Measurements from ENCODE around the gene FOXRED1.
"Not testable (repeated sequence)": the region's sequence is repeated elsewhere in the genome, so short reads cannot be mapped to it uniquely, and the experiment has no call there.

The FOXRED1 gene

DNA sequence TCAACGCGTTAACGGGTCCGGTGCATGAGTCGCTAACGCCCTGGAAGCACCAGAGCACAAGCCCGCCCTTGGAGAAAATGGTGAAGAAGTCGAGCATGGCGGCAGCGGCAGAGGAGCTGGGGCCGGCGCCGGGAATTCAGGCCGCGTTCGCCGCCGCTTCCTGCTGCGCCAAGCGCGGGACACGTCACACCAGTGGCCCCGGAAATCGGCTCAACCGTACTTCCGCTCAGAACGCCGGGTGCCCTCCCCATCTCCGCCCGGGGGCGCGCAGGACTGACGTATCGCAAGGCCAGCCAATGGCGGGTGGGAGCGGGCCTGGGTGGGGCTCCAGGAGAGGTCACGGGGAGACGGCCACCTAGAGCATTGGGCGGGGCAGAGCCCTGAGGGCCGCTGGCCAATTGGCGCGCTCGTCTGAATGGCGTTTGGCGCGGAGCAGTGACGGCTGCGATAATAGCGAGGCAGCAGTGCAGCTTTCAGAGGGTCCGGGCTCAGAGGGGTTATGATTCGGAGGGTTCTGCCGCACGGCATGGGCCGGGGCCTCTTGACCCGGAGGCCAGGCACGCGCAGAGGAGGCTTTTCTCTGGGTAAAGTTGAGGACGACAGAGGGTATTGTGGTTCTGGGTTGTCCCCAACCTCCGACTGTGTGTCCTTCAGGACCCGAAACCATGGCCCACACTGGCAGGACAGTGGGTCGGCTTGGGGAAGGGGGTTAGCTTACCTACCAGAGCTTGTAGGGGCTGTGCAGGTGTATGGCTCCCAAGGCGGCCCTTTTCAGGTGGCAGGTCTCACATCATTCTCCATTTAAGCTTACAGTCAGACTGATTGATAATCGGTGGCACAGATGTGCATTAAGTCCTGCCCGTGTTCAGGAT is at the start of gene FOXRED1, which contains the start of gene SRPRA:
TSS of gene FOXRED1 (plus strand) at position 447 of the 872 bp plus-strand sequence. CDS start at position 500, 53 bp downstream.
TSS of gene SRPRA (minus strand) at position 188 of the 872 bp plus-strand sequence. CDS start at position 97, 91 bp downstream.
- peak; percentile 98 to 100 (median 99) for DNase-seq (ENCODE audit: low read depth in 2 of 3, low spot score in 1 of 3)

DNA sequence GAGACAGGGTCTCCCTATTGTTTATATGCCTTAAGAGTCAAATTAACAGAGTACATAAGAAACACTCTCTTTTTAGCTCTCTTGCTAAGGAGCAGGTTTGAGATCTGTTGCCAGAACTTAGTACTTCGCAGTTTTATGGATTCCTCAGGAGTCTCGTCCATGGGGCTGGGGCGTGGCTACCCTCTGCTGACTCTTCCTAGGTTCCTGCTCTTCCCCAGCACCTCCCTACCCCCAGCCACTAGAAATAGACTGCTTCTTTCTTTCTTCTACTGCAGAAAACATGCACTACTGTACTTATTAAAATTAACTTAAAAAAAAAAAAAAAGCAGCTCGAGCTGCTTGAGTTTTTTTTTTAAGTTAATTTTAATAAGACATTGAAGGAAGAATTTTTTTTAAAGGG is 49.4 kb upstream of the FOXRED1 start:
- DNase-seq (ENCODE audit: low read depth in 2 of 3, low spot score in 1 of 3): no peak

DNA sequence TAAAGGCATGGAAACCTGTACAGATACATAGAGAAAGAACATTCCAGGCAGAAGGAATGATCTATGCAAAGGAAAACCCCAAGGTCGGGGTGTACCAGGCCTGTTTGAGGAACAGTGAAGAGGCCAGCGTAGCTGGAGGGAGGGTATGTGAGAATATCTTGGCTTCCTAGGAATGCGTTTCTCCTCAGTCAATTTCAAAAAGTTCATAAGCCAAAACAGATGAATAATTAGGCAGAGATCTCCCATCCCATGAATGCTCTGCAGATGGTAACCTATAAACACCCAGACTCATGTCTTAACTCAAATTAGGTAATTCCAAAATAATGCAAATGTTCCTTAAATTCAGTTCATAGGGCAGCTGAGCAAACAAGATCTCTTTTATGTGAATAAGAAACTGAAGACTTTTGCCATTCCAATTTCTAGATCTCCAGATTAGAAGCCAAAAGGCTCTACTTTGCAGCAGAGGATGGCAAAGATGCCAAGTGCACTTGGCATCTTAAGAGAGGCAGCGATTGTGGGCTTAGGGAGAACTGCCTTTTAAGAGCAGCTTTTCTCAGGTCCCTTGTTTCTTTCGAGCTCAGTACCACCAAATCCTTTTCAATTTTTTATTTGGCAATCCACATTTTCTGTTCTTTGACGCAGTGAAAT is 44.2 kb upstream of the FOXRED1 start:
- DNase-seq (ENCODE audit: low read depth in 2 of 3, low spot score in 1 of 3): no peak

DNA sequence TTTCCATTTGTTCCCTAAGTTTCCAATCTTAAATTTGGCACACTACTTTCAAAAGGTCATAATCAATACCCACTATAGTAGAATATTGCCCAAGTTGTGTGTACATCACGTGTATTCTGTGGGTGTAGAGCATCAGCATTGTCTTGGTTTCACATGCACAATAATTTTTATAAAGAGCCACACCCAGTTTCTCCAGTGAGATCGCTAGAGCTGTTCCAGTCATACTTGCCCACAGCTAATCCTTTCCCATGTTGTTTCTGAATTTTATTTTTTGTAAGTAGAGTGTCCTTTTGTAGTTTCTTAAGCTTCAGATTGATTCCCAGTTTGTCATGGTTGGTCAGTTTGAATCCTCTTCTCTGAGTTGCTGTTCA is 43.7 kb upstream of the FOXRED1 start:
- no peak for DNase-seq (ENCODE audit: low read depth in 2 of 3, low spot score in 1 of 3)

DNA sequence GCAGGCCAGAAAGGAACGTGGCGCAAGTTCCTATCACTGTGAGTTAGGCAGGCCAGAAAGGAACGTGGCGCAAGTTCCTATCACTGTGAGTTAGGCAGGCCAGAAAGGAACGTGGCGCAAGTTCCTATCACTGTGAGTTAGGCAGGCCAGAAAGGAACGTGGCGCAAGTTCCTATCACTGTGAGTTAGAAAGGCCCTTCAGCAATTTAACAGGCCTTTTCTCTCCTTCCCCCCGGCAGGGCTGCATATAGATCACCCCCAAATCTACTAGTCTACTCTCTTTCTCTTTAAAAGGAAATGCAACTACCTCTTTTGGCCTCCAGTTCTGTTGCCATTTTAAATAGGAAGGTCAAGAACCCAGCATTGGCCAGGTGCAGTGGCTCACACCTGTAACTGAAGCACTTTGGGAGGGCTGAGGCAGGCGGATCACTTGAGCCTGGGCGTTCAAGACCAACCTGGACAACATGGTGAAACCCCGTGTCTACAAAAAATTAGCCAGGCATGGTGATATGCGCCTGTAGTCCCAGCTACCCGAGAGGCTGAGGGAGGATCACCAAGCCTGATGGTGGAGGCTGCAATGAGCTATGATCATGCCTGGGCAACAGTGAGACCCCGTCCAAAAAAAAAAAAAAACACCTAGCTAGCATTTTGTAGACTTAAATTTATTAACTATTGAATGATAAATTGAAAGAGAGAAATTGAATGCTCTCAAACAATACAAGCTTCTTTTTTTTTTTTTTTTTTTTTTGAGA is 42.4 kb upstream of the FOXRED1 start:
- DNase-seq (ENCODE audit: low read depth in 2 of 3, low spot score in 1 of 3): no peak

DNA sequence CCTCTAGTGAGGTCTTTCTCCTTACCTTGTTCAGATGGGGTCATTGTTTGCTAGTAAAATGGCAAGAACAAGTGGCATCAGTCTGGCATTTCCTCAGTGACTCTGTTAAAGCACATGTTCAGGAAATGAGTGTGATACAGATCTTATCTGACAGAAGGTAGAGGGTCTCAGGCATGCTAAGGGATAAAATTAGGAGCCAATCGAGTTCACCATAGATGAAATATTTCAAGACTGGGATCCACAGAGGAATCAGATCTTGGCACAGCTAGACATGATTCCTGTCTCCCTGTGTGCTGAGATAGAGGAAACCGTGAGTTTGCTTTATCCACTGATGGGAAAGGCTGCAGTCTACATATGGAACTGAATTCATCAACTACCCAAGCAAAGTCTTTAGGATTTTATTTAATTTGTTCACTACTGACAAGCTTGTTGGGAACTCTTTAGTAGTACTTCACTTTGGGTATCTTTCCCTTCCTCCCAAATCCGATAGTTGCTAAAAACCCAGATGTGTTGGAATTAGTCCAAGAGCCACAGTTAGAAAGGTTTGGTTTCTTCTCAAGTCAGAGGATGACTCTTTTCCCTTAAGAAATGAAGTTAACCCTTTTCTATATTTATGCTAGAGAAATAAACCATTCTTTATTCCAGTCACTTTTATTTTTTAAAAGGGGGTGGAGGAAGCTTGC is 39.0 kb upstream of the FOXRED1 start:
- no peak for DNase-seq (ENCODE audit: low read depth in 2 of 3, low spot score in 1 of 3)

DNA sequence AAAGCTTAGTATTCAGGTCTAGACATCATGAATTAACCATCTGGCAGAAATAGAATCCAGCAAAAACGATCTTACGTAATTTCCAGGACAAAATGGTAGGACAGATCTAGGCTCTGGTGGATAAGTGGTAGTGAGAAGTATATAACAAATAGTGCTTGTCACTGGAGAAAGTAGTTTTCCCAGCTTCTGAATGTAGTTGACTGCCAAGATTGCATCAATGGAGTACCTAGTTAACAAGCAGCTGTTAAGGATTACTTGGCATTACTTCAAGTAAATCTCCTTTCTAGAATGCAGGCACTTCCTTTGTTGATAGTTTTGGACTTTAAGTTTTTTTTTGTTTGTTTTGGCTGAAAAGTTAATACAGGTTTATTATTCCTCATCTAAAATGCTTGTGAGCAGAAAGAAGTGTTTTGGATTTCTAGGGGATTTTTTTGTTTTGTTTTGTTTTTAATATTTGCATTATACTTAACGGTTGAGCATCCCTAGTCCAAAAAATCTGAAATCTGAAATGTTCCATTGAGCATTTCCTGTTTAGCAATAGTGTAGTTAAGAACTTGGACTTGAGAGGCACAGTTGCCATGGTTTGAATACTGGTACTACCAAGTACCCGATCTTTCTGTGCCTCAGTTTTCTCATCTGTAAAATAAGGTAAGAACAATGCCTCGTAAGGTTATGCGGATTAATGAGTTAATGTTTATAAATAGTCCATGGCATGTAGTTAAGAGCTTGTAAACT is 37.1 kb upstream of the FOXRED1 start:
- DNase-seq (ENCODE audit: low read depth in 2 of 3, low spot score in 1 of 3): no peak

DNA sequence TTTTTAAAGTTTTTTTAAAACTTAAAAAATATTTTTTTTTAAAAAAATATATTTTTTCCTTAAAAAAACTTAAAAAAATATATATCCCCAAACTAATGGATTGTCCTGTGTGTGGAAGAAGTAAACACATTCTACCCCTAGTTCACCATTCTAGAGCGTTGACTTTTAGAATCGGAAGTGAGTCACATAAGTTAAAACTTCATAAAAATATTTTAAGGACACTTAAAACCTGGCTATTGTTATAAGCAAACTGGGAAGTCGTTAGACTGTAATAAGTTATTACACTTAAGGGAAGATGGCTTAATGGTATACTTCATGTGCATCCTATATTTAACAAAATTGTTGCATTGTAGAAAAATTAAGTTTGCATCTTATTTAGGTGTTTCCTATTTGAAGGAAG is 36.3 kb upstream of the FOXRED1 start:
- no peak for DNase-seq (ENCODE audit: low read depth in 2 of 3, low spot score in 1 of 3)

DNA sequence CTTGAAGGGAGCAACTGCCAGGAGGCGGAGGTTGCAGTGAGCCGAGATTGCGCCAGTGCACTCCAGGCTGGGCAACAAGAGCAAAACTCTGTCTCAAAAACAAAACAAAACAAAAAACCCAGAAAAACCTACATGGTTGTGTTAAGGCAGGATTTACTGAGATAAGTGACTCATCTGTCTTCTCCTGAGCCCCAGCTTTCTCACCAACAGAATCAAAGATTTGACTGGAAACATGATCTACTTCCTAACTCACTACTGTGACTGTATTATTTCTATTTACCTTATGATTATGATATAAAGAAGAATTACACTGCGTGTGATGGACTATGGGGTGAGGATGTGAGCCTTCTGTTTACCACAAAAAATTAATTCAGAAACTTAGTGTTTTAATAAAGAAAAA is 35.6 kb upstream of the FOXRED1 start:
- DNase-seq (ENCODE audit: low read depth in 2 of 3, low spot score in 1 of 3): no peak

DNA sequence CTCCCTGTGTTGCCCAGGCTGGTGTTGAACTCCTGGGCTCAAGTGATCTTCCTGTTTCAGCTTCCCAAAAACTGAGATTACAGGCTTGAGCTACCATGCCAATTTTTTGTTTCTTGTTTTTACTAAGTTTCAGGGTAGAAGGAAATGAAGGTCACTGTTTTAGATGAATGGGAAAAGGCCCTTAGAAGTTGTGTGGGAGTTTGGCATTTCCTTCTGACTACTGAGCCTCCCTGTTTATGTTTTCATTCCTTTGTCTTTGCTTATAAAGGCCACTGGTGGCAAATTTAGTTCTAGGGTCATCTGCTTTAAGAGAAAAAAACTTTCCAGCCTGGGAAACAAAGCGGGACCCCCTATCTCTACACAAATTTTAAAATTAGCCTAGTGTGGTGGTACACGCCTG is 22.3 kb upstream of the FOXRED1 start:
- no peak for DNase-seq (ENCODE audit: low read depth in 2 of 3, low spot score in 1 of 3)

DNA sequence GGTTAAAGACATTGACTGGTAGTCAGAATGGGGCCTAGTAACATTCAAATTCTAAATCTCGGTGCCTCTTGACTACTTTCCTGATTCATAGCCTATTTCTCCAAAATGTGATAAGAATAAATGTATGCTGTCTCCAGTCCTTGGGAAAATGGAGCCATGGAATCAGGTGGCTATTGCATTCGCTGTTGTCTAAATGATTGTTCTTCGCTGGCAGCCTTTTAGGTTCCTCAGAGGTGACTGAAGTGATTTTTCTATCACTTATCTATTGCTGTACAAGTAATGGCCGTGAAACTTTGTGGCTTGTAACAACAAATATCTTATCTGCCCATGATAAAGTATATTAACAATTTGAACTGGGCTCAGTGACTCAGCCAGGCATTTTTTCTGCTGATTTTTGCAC is 15.7 kb upstream of the FOXRED1 start:
- no peak for DNase-seq (ENCODE audit: low read depth in 2 of 3, low spot score in 1 of 3)

DNA sequence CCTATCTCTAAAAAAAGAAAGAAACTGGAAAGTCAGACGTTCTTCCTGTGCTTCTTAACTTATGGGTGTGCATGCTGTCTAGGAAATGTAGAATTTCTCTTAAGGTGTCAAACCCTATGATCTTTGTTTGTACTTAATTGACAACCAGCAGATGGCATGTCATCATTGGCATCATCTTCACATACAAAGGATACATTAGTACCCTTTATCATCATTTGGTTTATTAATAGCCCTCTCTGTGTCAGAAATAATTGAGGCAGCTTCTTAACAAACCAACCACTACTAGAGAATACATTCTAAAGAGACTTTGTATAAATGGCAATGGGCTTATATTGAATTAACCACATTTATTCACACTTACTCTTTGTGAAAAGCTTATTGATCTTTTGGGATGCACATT is 14.1 kb upstream of the FOXRED1 start:
- no peak for DNase-seq (ENCODE audit: low read depth in 2 of 3, low spot score in 1 of 3)

DNA sequence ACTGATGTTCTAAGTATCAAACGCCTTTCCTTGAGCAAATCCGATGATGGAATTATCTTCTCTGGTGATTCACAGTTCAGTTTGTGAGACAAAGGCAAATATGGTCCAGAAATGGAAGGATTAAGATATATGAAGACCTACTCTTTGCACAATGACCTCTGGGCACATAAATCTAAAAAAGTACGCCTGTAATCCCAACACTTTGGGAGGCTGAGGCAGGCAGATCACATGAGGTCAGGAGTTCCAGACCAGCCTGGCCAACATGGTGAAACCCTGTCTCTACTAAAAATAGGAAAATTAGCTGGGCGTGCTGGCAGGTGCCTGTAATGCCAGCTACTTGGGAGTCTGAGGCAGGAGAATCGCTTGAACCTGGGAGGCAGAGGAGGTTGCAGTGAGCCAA is 13.4 kb upstream of the FOXRED1 start:
- not testable (repeated sequence) for DNase-seq (ENCODE audit: low read depth in 2 of 3, low spot score in 1 of 3)

DNA sequence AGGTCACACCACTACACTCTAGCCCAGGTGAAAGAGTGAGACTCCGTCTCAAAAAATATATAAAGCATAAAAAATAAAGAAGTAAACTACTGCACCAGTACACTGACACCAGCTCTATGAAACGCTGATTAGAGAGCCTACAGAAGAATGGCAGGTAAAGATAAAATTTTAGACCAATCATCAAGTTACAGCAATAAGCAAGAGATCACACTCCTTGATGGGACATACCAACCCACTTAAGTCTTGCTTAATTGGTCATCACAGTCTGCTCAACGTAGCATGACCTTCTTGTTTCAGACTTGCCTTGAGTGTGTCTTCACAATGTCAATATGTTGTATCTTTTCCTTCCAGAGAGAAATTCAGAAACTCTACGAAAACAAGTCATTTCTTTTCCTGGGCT is 12.7 kb upstream of the FOXRED1 start:
- no peak for DNase-seq (ENCODE audit: low read depth in 2 of 3, low spot score in 1 of 3)

DNA sequence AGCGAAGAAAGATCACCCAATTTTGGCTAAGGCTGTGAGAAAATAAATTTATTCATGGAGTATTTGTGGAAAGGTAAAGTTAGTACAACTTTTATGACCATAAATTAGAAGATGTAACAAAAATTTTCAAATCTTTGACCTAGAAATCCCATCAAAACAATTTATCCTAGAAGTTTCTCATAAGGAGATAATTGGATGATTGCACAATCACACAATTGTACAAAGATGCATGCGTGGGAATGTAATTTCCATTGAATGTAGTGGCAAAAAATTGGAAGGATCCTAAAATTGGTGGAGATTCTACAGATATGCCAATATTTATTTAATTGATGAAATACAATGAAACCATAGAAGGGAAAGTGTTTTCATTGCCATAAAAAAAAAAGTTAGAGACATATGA is 11.8 kb upstream of the FOXRED1 start:
- DNase-seq (ENCODE audit: low read depth in 2 of 3, low spot score in 1 of 3): no peak

DNA sequence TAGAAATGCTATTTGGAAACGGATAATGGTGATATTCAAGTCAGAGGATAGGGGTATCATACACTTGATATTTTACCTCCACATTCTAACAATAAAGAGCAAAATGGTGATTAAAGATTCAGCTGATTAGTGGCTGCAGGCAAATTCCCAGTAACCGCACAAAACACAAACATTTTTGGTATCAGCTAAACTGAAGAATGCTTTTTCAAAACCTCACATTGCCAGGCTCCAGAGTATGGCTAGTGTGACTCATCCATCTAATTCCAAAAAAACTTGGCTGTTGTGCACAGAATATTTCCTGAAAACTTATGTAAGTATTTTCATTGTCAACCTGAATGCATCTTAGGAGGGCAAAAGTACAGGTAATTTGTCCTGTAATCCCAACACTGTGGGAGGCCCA is 11.2 kb upstream of the FOXRED1 start:
- no peak for DNase-seq (ENCODE audit: low read depth in 2 of 3, low spot score in 1 of 3)

DNA sequence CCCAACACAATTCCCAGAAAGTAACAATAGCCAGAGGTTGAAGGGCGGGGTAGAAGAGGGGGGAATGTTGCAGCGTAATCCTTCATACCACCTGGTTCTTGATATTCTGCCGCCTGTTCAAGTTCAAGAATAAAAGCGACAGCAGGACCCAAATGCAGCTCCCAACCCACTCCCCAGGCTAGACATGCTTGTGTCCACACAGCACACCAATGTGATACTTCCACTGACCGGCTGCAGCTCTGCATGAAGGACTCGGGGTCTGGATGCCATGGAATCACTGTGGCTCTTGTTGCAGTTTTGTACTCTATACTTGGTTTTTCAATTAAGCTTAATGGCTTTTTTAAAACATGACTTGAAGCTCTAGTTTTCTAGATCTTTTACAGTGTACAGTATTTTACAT is 6.7 kb upstream of the FOXRED1 start:
- no peak for DNase-seq (ENCODE audit: low read depth in 2 of 3, low spot score in 1 of 3)

DNA sequence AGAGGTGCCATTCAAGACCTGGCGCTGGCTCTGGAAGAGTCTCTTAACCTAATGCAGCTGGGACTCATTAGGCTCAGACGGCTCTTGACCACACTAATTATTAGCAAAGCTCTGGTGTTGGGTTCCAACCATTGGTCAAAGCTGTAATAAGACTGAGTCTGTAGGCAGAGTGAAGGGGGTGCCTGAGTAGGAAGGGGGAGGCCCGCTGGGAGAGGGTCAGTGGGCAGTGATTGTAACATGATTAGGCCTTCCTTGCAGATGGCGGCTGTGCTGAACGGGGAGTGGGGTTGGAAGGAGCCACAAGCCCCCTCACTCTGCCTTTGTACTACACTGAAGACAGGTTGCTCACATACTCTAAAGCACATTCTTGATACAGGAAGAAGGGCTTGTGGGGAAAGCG is 5.5 kb upstream of the FOXRED1 start:
- no peak for DNase-seq (ENCODE audit: low read depth in 2 of 3, low spot score in 1 of 3)

DNA sequence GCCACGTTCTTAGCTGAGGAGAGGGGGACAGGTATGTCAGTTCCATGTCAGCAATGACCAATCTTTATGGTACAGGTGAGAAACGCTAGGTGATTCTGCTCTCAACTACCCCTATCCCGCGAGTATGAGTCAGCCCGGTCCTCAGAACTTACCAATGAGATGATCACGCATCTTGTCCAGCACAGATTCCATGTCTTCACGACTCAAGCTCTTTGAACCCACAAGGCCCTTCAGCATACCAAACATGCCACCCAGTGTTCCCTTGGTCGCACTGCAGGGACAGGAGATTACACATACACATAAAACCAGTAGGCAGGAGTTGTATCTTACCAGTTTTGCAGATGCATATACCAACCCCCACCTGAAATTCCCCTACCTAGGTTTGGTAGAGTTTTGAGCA is 3.1 kb upstream of the FOXRED1 start:
- no peak for DNase-seq (ENCODE audit: low read depth in 2 of 3, low spot score in 1 of 3)

DNA sequence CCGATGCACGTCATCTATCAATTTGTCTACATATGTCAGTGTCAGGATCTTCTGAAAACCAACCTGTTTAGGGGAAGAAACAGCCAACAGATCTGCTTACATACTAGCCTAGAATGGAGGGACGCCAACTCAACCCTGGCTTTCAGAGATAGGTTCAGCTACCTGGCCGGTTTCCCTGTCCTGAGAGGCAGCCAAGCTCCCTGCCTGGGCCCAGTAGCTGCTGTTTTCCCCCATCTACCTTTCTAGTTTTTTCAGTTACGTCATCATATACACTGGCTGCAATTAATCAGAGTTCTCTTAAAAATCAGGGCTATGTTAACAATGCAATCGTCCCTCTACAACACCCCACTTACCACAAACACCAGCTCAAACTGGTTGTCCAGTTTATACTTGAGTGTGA is 1.3 kb upstream of the FOXRED1 start:
- no peak for DNase-seq (ENCODE audit: low read depth in 2 of 3, low spot score in 1 of 3)

DNA sequence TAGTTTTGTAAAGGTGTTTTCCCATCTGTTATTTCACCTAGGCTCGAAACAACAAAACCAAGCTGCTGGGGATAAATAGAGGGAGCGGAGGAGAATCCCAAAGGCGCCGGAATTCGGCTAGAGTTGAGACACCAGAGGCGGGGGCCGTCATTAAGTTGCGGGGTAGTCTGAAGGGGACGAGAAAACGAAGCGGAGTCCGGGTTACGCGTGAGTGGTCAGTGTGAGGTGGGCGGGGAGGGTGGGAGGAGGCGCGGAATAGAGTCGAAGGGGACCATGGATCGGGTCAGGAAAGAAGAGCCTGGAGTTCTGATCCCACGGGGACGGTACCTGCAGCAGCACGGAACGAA is 620 bp upstream of the FOXRED1 start:
- no peak for DNase-seq (ENCODE audit: low read depth in 2 of 3, low spot score in 1 of 3)

Data from stimulated activated CD4-positive, alpha-beta T cell treated with anti-CD3 and anti-CD28 coated beads, Interleukin-12 subunit alpha, Interleukin-12 subunit beta, amount 100 ng/mL, for 48 hours (primary cell).